GM19351 (cell line): ENCODE measurements around the gene TAF5L.
"Not testable (repeated sequence)": the region's sequence is repeated elsewhere in the genome, so short reads cannot be mapped to it uniquely, and the experiment has no call there.

Source experiments
- ATAC-seq: cut with Tn5 transposase; IDR thresholded peaks from one replicate; pipeline ENCODE4 v1.9.1; 2021; ENCODE audit warnings: mild to moderate bottlenecking, moderate library complexity; ENCODE audit not compliant: unreplicated experiment

The TAF5L gene

GRCh38 chr1:229572286-229572685 lies 53.6 kb downstream of the TAF5L start:
- no peak for ATAC-seq

DNA sequence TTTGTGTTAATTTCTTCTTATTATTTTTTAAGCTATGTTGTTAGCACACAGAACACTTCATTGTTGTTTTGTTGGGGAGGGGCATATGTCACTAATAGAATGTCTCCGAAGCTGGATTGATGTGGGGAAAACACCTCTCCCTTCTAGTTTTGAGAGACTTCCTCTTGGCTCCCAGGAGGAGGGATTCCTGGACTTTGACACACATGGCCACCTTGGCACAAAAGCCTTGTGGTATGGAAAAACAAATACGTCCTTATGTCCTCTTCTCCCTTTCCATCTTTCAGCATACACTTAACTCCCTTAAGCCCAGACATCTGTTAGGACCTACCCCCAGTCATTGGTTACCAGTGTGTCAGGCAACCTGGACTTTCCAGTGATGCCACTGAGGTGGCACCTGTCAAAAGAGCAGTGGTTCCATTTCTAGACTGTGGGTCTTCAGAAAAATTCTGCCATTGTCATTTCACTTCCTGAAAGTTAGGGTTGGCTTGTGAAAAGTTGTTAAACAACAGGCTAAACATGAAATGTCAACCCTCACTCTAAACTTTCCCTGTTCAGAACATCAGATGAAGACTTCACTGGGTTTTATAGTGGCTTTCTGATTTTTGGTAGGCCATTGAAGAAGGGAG lies 54.9 kb downstream of the TAF5L start:
- ATAC-seq = no peak

DNA sequence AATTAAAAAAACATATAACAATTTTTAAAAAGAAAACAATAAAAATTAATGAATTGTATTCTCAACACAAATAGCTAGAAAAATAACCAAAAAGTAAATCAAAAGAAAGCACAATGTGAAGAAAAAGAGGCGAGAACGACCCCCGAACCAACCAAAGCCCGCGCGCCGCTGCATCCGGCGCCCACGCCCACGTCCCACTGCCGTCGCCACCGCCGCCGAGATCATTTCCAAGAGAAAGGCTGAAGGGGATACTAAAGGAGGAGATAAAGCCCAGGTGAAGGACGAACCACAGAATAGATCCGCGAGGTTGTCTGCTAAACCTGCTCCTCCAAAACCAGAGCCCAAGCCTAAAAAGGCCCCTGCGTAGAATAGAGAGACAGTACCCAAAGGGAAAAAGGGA lies 55.6 kb downstream of the TAF5L start:
- no peak for ATAC-seq

DNA sequence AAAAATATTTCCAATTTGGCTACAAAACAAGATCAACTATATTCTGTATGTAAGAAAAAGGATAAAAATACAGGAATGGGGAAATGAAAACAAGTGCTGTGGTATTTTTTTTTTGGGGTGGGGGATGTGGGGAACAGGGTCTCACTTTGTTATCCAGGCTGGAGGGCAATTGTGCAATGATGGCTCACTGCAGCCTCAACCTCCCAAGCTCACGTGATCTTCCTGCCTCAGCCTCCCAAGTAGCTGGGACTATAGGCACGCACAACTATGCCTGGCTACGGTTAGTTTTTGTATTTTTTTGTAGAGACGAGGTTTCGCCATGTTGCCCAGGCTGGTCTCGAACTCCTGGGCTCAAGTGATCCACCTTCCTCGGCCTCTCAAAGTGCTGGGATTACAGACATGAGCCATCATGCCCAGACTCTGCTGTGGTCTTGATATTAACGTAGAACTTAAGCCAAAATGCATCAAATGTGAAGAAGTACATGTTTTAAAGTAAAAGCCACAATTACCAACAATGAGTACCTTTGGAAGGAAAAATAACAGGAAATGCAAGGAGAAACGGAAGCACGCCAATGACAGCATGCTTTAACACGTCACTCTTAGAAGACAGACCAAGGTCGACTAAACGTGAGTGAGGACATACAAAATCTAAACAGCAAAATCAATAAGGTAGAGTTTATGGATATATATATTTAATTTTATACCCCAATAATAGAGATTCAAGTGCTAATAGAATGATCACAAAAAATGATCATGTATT lies 58.6 kb downstream of the TAF5L start:
- ATAC-seq = no peak

- no peak for ATAC-seq
These were observed 62.2 kb downstream of the TAF5L start for GRCh38 chr1:229563701-229564100.

- no peak for ATAC-seq
These were observed 62.7 kb downstream of the TAF5L start for GRCh38 chr1:229563241-229563640.

DNA sequence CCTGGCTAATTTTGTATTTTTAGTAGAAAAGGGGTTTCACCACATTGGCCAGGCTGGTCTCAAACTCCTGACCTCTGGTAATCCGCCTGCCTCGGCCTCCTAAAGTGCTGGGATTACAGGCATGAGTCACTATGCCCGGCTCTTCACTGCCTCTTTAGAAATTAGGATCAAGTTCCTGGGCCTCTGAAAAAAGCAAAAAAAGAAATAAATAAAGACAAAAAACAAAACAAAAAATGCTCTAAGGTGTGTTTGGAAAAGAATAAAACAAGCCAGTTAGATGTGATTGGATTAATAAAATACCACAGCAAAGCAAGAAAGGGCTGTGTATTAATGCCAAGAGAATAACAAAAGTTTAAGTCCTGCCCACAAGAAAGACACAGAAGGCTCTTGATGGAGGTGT lies 63.2 kb downstream of the TAF5L start:
- no peak for ATAC-seq

DNA sequence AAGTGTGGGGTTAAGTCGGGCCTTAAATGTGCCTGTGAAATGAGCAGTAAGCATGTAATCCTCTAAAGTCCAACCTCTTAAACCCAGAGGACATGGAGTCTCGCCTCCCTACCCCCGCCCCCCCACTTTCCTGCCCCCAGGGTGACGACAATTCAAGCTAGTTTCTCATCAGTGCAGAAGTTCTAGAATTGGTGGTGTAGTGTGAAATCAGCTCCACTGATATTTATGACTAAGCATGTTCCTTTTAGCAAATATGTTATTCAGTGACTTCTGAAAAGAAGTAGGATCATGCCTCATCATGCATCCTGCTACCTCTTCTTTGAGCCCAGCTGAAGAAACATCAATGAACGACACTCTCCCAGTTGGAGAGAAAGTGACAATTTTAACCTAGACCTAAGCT lies 64.8 kb downstream of the TAF5L start:
- ATAC-seq = no peak

DNA sequence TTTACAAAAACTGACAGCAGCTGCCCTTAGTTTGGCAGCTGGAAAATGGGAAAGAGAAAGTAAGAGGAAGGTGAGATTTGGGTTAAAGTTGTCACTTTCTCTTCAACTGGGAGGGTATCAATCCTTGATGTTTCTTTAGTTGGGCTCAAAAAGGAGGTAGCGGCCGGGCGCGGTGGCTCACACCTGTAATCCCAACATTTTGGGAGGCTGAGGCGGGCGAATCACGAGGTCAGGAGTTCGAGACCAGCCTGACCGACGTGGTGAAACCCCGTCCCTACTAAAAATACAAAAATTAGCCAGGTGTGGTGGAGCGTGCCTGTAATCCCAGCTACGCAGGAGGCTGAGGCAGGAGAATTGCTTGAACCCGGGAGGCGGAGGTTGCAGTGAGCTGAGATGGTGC lies 65.8 kb downstream of the TAF5L start:
- not testable (repeated sequence) for ATAC-seq

DNA sequence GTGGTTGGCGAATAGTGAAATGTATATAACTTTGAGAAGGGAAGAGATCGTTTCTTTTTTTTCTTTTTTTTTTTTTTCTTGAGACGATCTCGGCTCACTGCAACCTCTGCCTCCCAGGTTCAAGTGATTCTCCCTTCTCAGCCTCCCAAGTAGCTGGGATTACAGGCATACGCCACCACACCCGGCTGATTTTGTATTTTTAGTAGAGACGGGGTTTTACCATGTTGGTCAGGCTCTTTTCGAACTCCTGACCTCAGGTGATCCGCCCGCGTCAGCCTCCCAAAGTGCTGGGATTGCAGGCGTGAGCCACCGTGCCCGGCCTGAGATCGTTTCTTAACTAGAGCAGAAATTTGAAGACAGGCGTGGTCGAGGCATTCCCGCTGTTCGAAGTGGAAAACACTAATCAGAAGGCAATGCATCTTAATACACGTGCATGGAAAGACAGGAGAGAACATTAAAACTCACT lies 66.6 kb downstream of the TAF5L start:
- not testable (repeated sequence) for ATAC-seq

GRCh38 chr1:229558460-229559335 lies 67.2 kb downstream of the TAF5L start, which contains the start of gene ABCB10:
Gene ABCB10 (minus strand): TSS chr1:229558707. CDS start chr1:229558652, 55 bp downstream.
- ATAC-seq = peak; percentile 73

GRCh38 chr1:229557913-229558414 lies 68.0 kb downstream of the TAF5L start:
- ATAC-seq = peak; percentile 26

DNA sequence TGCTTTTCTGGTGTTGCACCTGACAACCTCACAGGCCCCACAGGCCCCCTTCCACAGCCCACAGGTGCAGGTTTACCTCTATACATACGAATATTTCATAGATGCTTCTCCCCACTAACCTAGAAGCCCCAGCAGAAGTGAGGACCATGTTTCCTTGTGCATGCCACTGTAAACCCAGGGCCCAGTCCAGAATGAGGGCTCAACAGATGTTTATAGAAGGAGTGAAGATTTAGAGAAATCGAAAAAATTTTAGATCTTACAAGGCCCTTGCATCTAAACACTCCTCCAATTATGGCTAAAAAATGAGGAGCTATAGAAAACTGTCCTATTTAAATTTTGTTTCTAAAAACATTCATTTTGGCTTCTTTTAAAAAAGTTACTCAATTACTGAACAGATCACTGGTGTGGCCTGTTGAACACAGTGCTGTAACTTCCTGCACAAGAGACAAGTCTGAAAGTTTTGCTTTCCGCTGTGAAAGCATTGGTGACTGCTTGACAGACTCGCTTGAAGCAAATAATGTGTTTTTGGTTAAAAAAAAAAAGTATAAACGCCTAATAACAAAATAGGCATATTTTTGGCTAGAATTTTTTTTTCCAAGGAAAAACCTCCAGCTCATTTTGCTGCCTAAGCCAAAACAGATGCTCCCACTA lies 68.6 kb downstream of the TAF5L start:
- peak; percentile 17 for ATAC-seq

DNA sequence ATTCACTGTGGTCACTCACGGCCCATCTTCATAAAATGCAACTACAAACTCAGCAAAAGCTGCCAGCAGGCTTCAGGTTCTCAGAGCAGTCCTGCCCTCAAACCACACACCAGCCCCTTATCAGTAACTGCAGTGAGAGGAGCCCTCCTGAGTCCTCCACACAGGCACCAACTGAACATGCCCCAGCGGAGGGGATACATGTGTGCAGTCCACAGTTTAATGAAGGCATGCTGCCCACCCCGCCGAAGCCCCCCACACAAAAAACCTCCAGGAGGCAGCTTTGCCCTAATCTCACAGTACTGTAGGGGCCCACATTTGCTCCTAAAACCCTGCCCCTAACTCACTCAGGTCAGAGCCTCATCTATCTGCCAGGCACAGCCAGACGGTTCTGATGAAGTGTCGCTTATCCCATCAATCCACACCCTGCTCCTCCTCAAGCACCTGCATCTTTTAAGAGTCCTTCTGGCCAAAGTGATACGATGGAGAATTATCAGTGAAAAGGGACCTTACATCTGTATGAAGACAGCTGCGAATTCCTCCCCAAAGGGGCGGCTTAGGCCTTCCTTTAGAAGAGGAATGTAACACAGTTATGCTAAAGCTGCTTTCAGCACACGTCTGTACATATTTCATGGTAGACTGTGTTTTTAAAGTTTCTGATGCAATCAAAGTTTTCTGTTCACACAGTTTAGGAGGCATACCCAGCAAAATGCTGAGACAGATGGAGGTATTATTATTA lies 70.9 kb downstream of the TAF5L start:
- no peak for ATAC-seq

DNA sequence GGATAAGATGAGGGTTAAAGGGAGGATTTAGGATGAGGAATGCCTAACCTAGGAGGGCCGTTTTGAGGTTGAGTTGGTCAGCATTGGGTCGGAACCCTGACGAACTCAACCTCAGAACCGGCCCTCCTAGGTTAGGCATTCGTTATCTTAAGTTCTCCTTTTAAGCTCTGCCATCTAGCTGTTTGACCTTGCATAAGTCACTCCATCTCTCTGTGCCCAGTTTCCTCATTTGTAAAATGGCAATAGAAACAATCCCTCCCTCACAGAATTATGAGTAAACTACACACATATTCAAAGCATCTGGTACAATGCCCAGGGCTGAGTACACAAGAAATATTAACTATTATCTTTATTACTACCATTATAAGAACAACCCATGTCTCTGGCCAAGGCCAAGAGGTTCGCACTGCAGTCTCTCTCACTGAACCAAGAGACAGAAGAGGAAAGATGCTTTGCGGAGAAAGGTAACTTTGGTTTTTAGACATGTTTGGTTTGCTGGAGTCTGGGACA lies 72.2 kb downstream of the TAF5L start:
- ATAC-seq = no peak

DNA sequence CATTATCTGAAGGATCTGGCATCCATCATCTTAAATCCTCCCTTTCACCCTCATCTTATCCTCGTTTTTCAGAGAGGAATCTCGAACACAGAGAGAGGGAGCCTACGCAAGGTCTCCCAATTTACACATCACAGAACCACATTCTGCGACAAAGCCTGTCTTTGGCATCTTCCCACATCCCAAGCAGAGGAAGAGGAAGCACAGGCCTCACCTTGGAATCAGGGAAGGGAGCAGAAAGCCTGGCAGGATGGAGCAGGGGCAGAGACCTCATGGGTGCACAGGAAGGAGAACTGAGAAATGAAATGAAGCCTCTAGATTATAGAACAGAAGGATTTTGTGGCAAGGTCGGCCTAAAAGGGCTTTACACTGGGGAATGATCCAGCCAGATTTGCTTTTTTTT lies 73.2 kb downstream of the TAF5L start:
- ATAC-seq = no peak

DNA sequence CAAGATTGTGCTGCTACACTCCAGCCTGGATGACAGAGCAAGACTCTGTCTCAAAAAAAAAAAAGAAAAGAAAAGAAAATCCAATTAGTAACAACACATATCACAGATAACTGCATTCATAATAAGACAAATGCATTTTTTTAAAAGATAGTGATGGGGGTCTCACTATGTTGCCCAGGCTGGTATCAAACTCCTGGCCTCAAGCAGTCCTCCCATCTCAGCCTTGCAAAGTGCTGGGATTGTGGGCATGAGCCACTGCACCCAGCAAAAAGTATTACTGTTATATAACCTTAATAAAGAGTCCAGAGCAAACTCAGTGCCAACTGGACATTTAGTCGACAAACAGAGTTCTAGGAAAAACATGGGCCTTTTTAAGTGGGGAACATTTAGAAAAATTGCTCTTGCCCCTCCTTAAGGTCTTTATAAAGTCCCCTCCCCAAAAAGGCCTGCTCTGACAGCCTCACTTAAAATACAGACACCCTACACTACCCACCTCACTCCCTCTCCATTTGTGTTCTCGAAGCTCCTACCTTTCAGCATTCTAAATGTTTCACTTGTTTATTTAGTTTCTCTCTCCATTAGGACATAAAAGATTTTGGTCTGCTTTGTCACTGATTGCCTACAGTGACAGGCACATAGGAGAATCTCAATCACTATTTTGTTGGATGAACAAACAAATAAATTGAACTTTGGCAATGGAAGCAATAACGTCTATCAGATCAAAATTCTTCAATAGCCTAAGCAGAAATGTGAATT lies 74.9 kb downstream of the TAF5L start:
- ATAC-seq = no peak

GRCh38 chr1:229547542-229547941 lies 78.4 kb downstream of the TAF5L start:
- ATAC-seq = no peak

- no peak for ATAC-seq
These were observed 81.3 kb downstream of the TAF5L start for GRCh38 chr1:229544587-229544986.
